ENCODE measurements around the gene SPACA7. TPM values are rescaled to one million over a fixed set of nuclear protein-coding genes. Genes with fewer than 3 reads are reported as not detected.

The SPACA7 gene
- total and polyA plus RNA-seq, 2 of the 13 experiments (the other 11 are each of a cell fraction or from before 2014, with no cell fraction given) = not detected

GRCh38 chr13:112452380-112453206 lies 76.4 kb downstream of the SPACA7 start (continued):
- TF ChIP-seq ZSCAN21 (CRISPR knock-in tag; IDR thresholded peaks at IDR 0.05; ENCODE audit: borderline replicate concordance) = no peak
- TF ChIP-seq ZNF124 (CRISPR knock-in tag; IDR thresholded peaks at IDR 0.05) = no peak
- no peak for TF ChIP-seq TEAD3 (CRISPR knock-in tag; optimal IDR thresholded peaks at IDR 0.05; ENCODE audit: borderline replicate concordance)
- no peak for TF ChIP-seq ZFAT (CRISPR knock-in tag; conservative IDR thresholded peaks at IDR 0.05)
- TF ChIP-seq ZNF333 (CRISPR knock-in tag; IDR thresholded peaks at IDR 0.05; ENCODE audit: borderline replicate concordance) = no peak
- no peak for TF ChIP-seq ZMYM4 (CRISPR knock-in tag; IDR thresholded peaks at IDR 0.05)

GRCh38 chr13:112453207-112453829 lies 77.2 kb downstream of the SPACA7 start:
- H3K9me3 ChIP-seq (ENCODE audit: low read length) = no peaks in the 10 kb centered on the region
- FAIRE-seq = no peak
- H3K4me2 ChIP-seq (ENCODE audit: low read depth, low read length) = no peak overlapping the region
- no peaks in the 10 kb centered on the region for H3K4me1 ChIP-seq (ENCODE audit: insufficient read depth, low read length)
- TF ChIP-seq HHEX (CRISPR knock-in tag; IDR thresholded peaks at IDR 0.05) (no peak), THAP9 (CRISPR knock-in tag; IDR thresholded peaks at IDR 0.05; ENCODE audit: borderline replicate concordance) (no peak), HMGXB4 (CRISPR knock-in tag; IDR thresholded peaks at IDR 0.05; ENCODE audit: borderline replicate concordance in 1 of 2, low read depth in 1 of 2) (no peak), CREB1 (IDR thresholded peaks at IDR 0.05) (no peak), CREB1 (CRISPR knock-in tag; IDR thresholded peaks at IDR 0.05) (no peak)
- no peak overlapping the region for H3K9ac ChIP-seq (ENCODE audit: insufficient read depth, low read depth, low read length)
- no peak overlapping the region for H3K4me3 ChIP-seq (replicated peaks in 1 of 3; ENCODE audit: insufficient read depth in 1 of 3, low read depth in 2 of 3, low read length in 3 of 3)
- no peaks in the 10 kb centered on the region for H4K20me1 ChIP-seq (ENCODE audit: insufficient read depth, low read length)
- ATAC-seq = no peak
- ChIA-PET POLR2A (no interaction called here), CTCF (ENCODE audit: low intra/inter-chr PET ratio, low total read pairs) (no interaction called here)
- intact Hi-C loops (cut with micrococcal nuclease; ENCODE audit: unreplicated experiment) (no loop called here), in situ Hi-C loops (cut with HindIII; ENCODE audit: extremely low pct_ligation_motif_present, low pct_unique_long_range_greater_than_20kb) (no loop called here)
- H3K27me3 ChIP-seq (ENCODE audit: control insufficient read depth in 1 of 2, insufficient read depth in 2 of 2, low read length in 2 of 2) = peaks cover 20 to 89% of the 10 kb centered on the region in 2 experiments
- DNase-seq (ENCODE audit: low spot score) = no peak
- no TSS peak for BruUV-seq (replicated peaks)
- H2AFZ ChIP-seq (ENCODE audit: low read length) = no peak overlapping the region
- 53% methylated on average over 14 of the region's 32 CpGs for WGBS (ENCODE audit: low lambda C conversion rate)
- H3K36me3 ChIP-seq (replicated peaks in 1 of 2; ENCODE audit: control insufficient read depth in 1 of 2, insufficient read depth in 2 of 2, low read length in 2 of 2) = no peaks in the 10 kb centered on the region
- no peak overlapping the region for H3K27ac ChIP-seq (ENCODE audit: extremely low read length, insufficient read depth, low read length)
- H3K79me2 ChIP-seq (ENCODE audit: insufficient read depth, low read length) = no peaks in the 10 kb centered on the region

Data from HepG2 (cell line).